HepG2 (cell line): ENCODE results near the gene NDUFS2. TPM values are rescaled to one million over a fixed set of nuclear protein-coding genes. Genes with fewer than 3 reads are reported as not detected.

Experiments used
- ATF6 ChIP-seq: sonication (generic); formaldehyde crosslinking; conservative IDR thresholded peaks from 2 replicates; pipeline ENCODE4 v1.4.0; 2020; ENCODE audit warnings: missing genetic modification reagents
- CC2D1A ChIP-seq: sonication (generic); formaldehyde crosslinking; IDR thresholded peaks from 2 replicates; pipeline ENCODE4 v1.8.1; 2023; ENCODE audit warnings: mild to moderate bottlenecking, missing genetic modification reagents
- CENPT ChIP-seq: sonication (generic); formaldehyde crosslinking; IDR thresholded peaks from 2 replicates; pipeline ENCODE4 v1.8.0; 2022; ENCODE audit warnings: low read depth, mild to moderate bottlenecking, moderate library complexity, missing genetic modification reagents
- CSRNP2 ChIP-seq: sonication (generic); formaldehyde crosslinking; conservative IDR thresholded peaks from 2 replicates; pipeline ENCODE4 v1.8.0; 2022; ENCODE audit warnings: low read depth, missing genetic modification reagents
- ELK4 ChIP-seq: sonication (generic); formaldehyde crosslinking; IDR thresholded peaks from 2 replicates; pipeline ENCODE4 v1.9.0; 2021; ENCODE audit warnings: missing genetic modification reagents, borderline replicate concordance
- FOSL2 ChIP-seq: sonication (generic); formaldehyde crosslinking; IDR thresholded peaks from 2 replicates; pipeline ENCODE4 v1.4.0; 2020; ENCODE audit warnings: missing genetic modification reagents
- GLMP ChIP-seq: sonication (generic); formaldehyde crosslinking; IDR thresholded peaks from 2 replicates; pipeline ENCODE4 v1.9.0; 2021; ENCODE audit warnings: missing genetic modification reagents, mild to moderate bottlenecking, borderline replicate concordance
- GZF1 ChIP-seq: sonication (generic); formaldehyde crosslinking; IDR thresholded peaks from 2 replicates; pipeline ENCODE4 v1.5.1; 2020; ENCODE audit warnings: mild to moderate bottlenecking, missing genetic modification reagents
- HDAC1 ChIP-seq: sonication (generic); formaldehyde crosslinking; IDR thresholded peaks from 2 replicates; pipeline ENCODE4 v1.5.1; 2020; ENCODE audit warnings: mild to moderate bottlenecking, missing genetic modification reagents
- KDM4B ChIP-seq: sonication (generic); formaldehyde crosslinking; IDR thresholded peaks from 2 replicates; pipeline ENCODE4 v1.4.0; 2020; ENCODE audit warnings: missing genetic modification reagents
- MLX ChIP-seq: IDR thresholded peaks from 2 replicates; pipeline ENCODE4 v1.6.1; 2016
- REXO4 ChIP-seq: sonication (generic); formaldehyde crosslinking; IDR thresholded peaks from 2 replicates; pipeline ENCODE4 v1.8.0; 2022; ENCODE audit warnings: missing genetic modification reagents, mild to moderate bottlenecking, borderline replicate concordance
- STAT5B ChIP-seq: sonication (generic); formaldehyde crosslinking; IDR thresholded peaks from 2 replicates; pipeline ENCODE4 v1.4.0; 2020; ENCODE audit warnings: missing genetic modification reagents
- THRA ChIP-seq: sonication (generic); formaldehyde crosslinking; IDR thresholded peaks from 2 replicates; pipeline ENCODE4 v1.4.0; 2020; ENCODE audit warnings: missing genetic modification reagents, borderline replicate concordance
- ZFP62 ChIP-seq: sonication (generic); formaldehyde crosslinking; IDR thresholded peaks from 2 replicates; pipeline ENCODE4 v1.4.0; 2020; ENCODE audit warnings: missing genetic modification reagents
- ZFP82 ChIP-seq: sonication (generic); formaldehyde crosslinking; IDR thresholded peaks from 2 replicates; pipeline ENCODE4 v1.5.1; 2020; ENCODE audit warnings: mild to moderate bottlenecking, missing genetic modification reagents, borderline replicate concordance
- ZFX ChIP-seq: sonication (generic); formaldehyde crosslinking; IDR thresholded peaks from 2 replicates; pipeline ENCODE4 v1.4.0; 2020; ENCODE audit warnings: mild to moderate bottlenecking, low read depth, missing genetic modification reagents, moderate library complexity
- ZKSCAN1 ChIP-seq: fragments of 150-350 bp; IDR thresholded peaks from 2 replicates; pipeline ENCODE4 v1.6.1; 2014; ENCODE audit warnings: low read length
- ZNF331 ChIP-seq: sonication (generic); formaldehyde crosslinking; IDR thresholded peaks from 2 replicates; pipeline ENCODE4 v1.4.0; 2020; ENCODE audit warnings: missing genetic modification reagents
- ZNF567 ChIP-seq: sonication (generic); formaldehyde crosslinking; IDR thresholded peaks from 2 replicates; pipeline ENCODE4 v1.8.1; 2023; ENCODE audit warnings: mild to moderate bottlenecking, missing genetic modification reagents, borderline replicate concordance
- ZNF737 ChIP-seq: sonication (generic); formaldehyde crosslinking; IDR thresholded peaks from 2 replicates; pipeline ENCODE4 v1.5.0; 2020; ENCODE audit warnings: missing genetic modification reagents, mild to moderate bottlenecking, borderline replicate concordance
- ZSCAN9 ChIP-seq: IDR thresholded peaks from 2 replicates; pipeline ENCODE4 v1.6.1; 2016; ENCODE audit warnings: borderline replicate concordance
- polyA plus RNA-seq, 8 experiments: library from polyadenylated mRNA; depleted of rRNA in 3 of 8; stranded (reverse) in 7 of 8; unstranded in 1 of 8; fragments of >200 nt; fragmentation: Illumina TruSeq in 4 of 8; extraction: Trizol in 4 of 8; gene quantifications; 2 replicates each; pipeline versions ENCODE4 v1.2.1 to v1.2.3, GENCODE V29; 2011 to 2016; ENCODE audit warnings: low read depth in 4 of 8, missing spikeins in 1 of 8, mixed read lengths in 1 of 8; ENCODE audit not compliant: insufficient read depth in 1 of 8
- total RNA-seq, 5 experiments: library from RNA; depleted of rRNA; stranded (reverse); fragments of >200 nt; fragmentation: Illumina TruSeq; extraction: Trizol; gene quantifications; 2 replicates each; pipeline ENCODE4 v1.2.3, GENCODE V29; 2016; ENCODE audit warnings: low read depth in 1 of 5

The NDUFS2 gene
- total and polyA plus RNA-seq, 2 of the 13 experiments (the other 11 are each of a cell fraction or from before 2014, with no cell fraction given): 89.9 to 118 TPM

GRCh38 chr1:161159087-161159912 lies 42.9 kb upstream of the NDUFS2 start, which contains the start of gene USP21 (continued):
- TF ChIP-seq ZFX: peak; percentile 67; the same call in 1 of the 2 replicates
- TF ChIP-seq ELK4 (CRISPR knock-in tag): no peak
- peak; percentile 59 for TF ChIP-seq HDAC1 (CRISPR knock-in tag)
- 0 out of 2 replicates have a peak, but pooled peaks have one; percentile 24 for TF ChIP-seq ZFP82
- TF ChIP-seq REXO4: no peak
- no peak for TF ChIP-seq CSRNP2 (CRISPR knock-in tag)
- TF ChIP-seq FOSL2 (CRISPR knock-in tag): 0 out of 2 replicates have a peak, but pooled peaks have one; percentile 3
- TF ChIP-seq ZNF567 (CRISPR knock-in tag): no peak
- TF ChIP-seq ZKSCAN1: no peak
- no peak for TF ChIP-seq KDM4B (CRISPR knock-in tag)
- no peak for TF ChIP-seq THRA (CRISPR knock-in tag)
- TF ChIP-seq ZNF331: no peak
- TF ChIP-seq ZFP62 (CRISPR knock-in tag): no peak
- TF ChIP-seq CC2D1A (CRISPR knock-in tag): no peak
- TF ChIP-seq GLMP: no peak
- TF ChIP-seq CENPT (CRISPR knock-in tag): no peak
- TF ChIP-seq ZNF737 (CRISPR knock-in tag): no peak
- TF ChIP-seq MLX (CRISPR knock-in tag): no peak
- TF ChIP-seq ATF6 (CRISPR knock-in tag): no peak
- no peak for TF ChIP-seq STAT5B (CRISPR knock-in tag)
- no peak for TF ChIP-seq GZF1
- TF ChIP-seq ZSCAN9: no peak
